NCI-H345 treated with DMSO at 0.1 percent for 48 hours (cell line): ENCODE data around the gene PEX26.
A peak's percentile ranks its signal among the peaks of the same experiment; 100 is the strongest.
"Not testable (repeated sequence)": the region's sequence is repeated elsewhere in the genome, so short reads cannot be mapped to it uniquely, and the experiment has no call there.

Experiments
- DNase-seq: peaks from one replicate; lab custom pipeline; 2025; ENCODE audit not compliant: unreplicated experiment; lab: John Stamatoyannopoulos, UW

The PEX26 gene

DNA sequence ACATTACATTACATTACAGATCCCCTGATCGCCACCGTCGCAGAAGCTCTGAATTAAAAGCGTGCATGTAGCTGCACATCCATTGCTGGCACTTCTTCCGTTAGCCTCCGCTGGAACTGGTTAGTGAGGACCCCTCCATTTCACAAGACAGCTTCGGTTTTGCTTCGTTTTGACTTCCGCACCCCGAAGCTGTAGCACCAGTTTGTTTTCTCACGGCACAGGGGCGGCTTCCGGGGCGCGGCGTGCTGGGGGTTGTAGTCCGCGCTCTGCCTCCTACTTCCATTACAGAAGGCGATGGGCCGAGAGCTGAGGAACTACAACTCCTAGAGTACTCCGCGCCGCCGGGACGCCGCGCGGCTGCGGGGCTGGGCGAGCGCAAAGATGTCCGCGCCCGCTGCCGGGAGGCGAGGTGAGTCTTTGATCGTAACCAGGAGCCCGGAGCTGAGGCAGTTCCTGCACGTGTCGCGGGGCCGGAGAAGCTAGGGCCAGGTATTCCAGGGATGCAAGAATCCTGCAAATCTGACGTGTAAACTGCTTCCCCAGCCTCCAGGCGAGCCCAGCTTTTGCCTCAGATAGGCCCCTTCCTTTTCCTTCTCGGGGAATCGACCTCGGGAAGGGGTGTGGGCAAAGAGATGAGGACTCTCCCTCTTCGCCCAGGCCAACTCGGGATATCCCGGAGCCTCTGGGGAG lies at the start of gene PEX26:
Gene PEX26 (plus strand): TSS at position 352 of the 690 bp plus-strand sequence. CDS start 387 bp downstream, outside the sequence.
- DNase-seq, result peak; percentile 65

GRCh38 chr22:18028817-18029527 lies 48.8 kb upstream of the PEX26 start:
- DNase-seq, result no peak

GRCh38 chr22:18029686-18030267 lies 48.0 kb upstream of the PEX26 start:
- DNase-seq, result no peak

- no peak for DNase-seq
These were observed 45.9 kb upstream of the PEX26 start for GRCh38 chr22:18031695-18032454.

- no peak for DNase-seq
These were observed 45.2 kb upstream of the PEX26 start for GRCh38 chr22:18032455-18033101.

GRCh38 chr22:18033204-18033998 lies 44.4 kb upstream of the PEX26 start:
- DNase-seq, result no peak

GRCh38 chr22:18034076-18034475 lies 43.7 kb upstream of the PEX26 start:
- DNase-seq, result no peak

- no peak for DNase-seq
These were observed 42.0 kb upstream of the PEX26 start for GRCh38 chr22:18035751-18036150.

DNA sequence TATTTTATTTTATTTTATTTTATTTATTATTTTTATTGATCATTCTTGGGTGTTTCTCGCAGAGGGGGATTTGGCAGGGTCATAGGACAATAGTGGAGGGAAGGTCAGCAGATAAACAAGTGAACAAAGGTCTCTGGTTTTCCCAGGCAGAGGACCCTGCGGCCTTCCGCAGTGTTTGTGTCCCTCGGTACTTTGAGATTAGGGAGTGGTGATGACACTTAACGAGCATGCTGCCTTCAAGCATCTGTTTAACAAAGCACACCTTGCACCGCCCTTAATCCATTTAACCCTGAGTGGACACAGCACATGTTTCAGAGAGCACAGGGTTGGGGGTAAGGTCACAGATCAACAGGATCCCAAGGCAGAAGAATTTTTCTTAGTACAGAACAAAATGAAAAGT lies 36.9 kb upstream of the PEX26 start:
- DNase-seq, result not testable (repeated sequence)

GRCh38 chr22:18042685-18043084 lies 35.1 kb upstream of the PEX26 start:
- no peak for DNase-seq

GRCh38 chr22:18044548-18045271 lies 33.1 kb upstream of the PEX26 start:
- DNase-seq, result peak; percentile 51

DNA sequence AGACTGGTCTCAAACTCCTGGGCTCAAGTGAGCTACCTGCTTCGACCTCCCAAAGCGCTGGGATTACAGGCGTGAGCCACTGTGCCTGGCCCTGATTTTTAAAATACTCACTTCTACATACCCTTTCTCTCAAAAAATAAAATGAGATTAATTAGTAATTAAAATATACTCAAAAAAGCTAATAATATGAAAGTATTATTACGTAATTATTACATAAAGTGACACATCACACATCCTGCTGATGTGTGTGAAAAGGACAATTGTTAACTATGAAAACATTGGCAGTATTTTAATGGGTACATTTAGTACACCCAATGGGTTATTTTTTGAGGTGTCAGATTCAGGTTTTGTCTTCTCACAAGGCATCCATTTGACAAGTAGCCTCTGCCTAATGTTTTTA lies 32.0 kb upstream of the PEX26 start:
- DNase-seq, result no peak

DNA sequence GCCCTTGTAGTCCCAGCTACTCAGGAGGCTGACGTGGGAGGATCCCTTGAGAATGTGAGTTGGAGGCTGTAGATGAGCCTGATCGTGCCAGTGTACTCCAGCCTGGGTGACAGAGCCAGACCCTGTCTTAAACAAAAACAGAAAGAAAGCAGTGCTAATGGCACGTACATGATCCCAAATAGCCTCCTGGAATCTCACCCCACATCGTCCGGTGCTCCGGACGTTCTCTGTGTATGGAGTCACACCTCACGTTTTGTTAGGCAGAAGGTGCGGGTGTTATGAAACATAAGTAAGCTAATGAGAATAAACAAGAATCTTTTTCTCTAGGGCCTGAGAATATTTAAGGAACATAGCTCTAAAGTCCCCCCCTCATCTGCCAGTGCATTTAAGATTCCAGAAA lies 29.7 kb upstream of the PEX26 start:
- DNase-seq, result no peak

DNA sequence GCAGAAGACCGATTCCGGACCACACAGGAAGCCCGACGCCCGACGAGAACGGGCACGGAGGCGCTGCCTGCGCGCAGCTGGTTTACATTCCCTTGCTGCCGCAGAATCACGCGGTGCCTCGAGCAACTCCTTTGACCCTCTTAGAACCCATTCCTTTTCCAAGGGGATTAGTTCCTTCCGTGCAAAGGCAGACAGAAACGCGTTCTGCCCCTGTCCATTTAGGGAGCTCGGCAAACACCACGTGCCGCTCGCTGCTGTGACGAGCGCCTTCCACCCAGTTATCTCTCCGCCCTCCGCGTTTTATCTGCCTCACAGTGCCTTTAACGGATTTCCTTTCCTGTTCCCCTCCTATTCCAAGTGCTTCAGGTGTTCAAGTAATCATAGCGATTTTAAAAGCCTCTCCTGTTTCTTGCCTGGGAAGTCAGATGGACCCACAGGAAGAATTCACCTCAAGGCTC lies 29.3 kb upstream of the PEX26 start:
- no peak for DNase-seq

DNA sequence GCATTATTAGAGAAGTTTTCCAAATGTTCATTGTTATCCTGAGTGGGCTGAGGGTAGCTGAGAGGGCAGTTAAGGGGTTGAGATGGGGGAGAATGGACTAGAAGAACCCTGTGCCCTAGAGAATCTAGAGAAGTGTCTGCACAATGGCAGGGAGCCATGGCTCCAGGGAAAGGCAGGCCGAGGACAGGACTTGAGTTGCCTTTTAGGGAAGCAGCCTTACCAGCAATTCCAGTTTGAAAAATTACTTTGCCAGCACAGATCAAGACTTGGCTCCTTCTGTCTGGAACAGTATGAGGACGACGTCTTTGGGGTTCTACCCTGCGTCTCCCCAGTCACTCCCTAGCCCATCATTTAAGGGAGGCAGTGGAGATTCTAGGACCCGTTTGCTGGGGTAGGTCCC lies 27.7 kb upstream of the PEX26 start:
- no peak for DNase-seq

DNA sequence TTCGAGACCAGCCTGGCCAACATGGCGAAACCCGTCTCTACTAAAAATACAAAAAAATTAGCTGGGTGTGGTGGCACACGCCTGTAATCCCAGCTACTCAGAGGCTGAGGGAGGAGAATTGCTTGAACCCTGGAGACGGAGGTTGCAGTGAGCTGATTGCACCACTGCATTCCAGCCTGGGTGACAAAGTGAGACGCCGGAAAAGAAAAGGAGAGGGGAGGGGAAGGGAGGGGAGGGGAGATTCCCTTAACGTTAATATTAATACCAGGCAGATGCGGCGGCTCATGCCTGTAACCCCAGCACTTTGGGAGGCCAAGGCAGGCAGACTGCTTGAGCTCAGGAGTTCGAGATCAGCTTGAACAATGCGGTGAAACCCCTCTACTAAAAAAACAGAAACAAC lies 26.7 kb upstream of the PEX26 start:
- DNase-seq, result not testable (repeated sequence)

GRCh38 chr22:18053216-18053946 lies 24.4 kb upstream of the PEX26 start:
- DNase-seq, result not testable (repeated sequence)

GRCh38 chr22:18055619-18056160 lies 22.1 kb upstream of the PEX26 start:
- no peak for DNase-seq
